ENCODE results near the gene CASZ1.

Gene CASZ1

DNA sequence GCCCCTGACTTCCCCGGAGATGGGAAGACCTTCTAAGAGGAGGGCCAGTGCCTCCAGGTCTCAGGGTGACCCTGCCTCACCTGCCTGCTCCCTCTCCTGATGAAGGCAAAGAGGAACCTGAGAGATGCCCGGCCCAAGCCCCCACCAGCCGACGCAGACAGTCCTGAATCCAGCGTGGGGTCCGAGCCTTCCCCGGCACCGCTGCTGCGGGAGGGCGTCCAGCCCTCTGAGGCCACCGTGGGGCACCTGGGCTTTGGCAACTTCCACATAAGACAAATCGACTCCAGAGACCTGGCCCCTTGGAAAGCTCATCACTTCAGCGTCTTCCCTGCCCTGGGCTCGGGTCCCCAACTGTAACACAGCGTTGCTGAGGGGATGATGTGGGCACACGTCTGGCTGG, 122.2 kb downstream of the CASZ1 start:
- no peak for DNase-seq (ENCODE audit: low spot score)
- no peak for FAIRE-seq

DNA sequence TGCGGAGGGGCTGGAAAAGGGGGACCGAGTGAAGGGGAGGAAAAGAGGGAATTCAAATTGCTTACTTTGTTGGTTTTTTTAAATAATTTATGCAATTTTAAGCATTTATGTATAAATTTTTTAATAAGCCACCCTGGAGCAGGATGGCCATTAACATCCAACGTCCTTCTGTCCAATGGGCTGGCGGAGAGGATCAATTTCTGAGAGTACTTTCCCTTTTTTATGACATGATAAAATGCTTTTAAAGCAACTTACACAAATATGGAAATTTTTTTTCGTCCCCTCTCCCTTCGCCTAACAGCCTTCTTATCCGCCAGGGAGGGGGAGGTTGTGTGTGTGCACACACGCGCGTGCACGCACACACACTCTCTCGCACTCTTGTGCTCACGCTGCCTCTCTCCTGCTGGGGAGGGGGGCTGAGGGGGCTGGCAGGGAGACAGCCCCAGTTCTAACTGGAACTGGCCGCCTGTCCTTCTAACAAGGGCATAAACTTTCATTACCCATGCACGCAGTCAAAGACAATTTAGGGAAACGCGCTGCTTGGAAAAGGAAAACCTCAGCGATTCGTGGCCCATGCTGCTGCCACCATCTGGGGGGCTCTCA, 123.2 kb downstream of the CASZ1 start:
- FAIRE-seq (no peak), DNase-seq (ENCODE audit: low spot score) (no peak)

DNA sequence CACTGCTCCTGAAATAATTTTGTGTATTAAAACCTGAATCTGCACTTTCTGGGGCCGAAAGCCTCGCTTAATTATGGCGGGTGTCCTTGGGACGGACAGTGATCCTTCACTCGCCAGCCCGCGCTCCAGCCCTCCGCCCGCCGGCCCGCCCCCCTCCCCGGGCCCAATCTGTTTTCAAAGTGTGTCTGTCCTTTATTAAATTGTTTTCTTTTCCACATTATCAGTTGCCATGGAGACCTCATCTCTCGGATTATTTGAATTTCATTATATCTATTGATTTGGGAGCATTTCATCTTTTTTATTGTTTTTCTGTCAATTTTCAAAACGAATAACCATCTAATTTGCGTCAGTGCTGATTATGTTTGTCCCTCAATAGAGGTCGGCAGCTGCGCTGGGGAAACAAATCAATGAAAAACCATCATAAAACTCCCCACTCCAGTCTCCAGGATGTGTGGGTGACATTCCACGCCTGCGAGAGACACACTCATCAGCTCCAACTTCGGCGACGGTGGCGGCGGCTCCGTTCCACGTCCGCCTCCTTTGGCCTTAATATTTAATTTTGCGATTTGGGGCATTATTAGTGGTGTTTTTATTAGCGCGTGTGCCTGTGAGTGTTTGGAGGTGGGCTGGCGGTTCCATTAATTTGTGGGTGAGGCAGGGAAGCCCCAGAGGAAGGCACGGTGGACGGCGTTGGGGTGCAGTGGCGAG, 123.9 kb downstream of the CASZ1 start:
- FAIRE-seq (no peak), DNase-seq (ENCODE audit: low spot score) (no peak)

DNA sequence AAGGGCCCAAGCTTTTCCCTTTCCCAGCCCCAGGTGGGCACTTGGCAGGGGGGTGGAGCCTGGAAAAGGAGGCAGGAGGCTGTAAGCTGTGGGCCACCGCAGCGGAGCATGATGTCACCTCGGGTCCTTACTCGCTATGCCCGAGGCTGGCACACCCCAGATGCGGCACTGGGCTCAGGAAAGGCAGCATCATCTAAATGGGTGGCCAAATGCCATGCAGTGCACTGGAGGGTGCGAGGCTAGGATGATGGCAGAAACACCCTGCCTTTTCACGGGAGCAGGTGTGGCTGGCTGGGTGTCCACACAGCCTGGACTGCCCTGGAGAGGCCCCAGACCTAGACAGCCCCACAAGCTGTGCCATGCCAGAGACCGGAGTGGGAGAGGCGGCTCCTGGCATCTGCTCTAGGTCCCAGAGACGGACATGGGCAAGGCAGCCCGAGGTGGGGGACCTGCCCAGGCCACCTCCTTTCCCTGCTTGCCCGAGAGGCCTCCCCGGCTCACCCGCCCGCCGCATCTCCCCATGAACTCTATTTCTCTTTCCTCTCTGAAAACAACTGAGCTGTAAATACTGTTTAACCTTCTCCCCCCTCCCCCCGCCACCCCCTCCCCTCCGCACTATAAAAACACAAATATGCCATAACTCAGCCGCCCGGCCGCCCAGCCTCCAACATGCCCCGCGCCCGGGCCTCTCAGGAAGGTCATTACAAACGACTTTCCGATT, 124.7 kb downstream of the CASZ1 start:
- DNase-seq (ENCODE audit: low spot score) (no peak), FAIRE-seq (no peak)

- DNase-seq (ENCODE audit: low spot score) (no peak), FAIRE-seq (no peak)
Observed at GRCh38 chr1:10671090-10671489, 125.4 kb downstream of the CASZ1 start.

DNA sequence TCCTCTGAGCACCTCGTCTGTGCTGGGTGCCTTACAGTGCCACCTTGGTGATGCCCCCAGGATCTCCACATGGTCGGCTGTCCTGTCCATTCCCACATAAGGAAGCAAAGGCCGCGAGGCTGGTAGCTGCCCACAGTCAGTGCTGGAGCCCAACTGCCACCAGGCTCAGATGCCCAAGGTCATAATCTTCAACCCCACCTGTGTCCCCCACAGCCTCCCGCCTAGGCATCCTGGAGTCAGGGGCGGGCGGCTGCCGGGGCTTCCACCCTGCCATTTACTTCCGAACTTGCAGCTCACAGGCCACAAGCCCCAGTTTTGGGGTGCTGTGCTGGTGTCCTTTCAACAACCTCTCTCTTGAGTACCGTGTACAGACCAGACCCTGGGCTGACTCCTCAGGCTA, 126.3 kb downstream of the CASZ1 start:
- FAIRE-seq (no peak), DNase-seq (ENCODE audit: low spot score) (no peak)

GRCh38 chr1:10669570-10669969, 126.9 kb downstream of the CASZ1 start:
- no peak for FAIRE-seq
- DNase-seq (ENCODE audit: low spot score) = no peak

- FAIRE-seq = no peak
- DNase-seq (ENCODE audit: low spot score) = no peak
Observed at GRCh38 chr1:10667861-10668761, 128.3 kb downstream of the CASZ1 start.

DNA sequence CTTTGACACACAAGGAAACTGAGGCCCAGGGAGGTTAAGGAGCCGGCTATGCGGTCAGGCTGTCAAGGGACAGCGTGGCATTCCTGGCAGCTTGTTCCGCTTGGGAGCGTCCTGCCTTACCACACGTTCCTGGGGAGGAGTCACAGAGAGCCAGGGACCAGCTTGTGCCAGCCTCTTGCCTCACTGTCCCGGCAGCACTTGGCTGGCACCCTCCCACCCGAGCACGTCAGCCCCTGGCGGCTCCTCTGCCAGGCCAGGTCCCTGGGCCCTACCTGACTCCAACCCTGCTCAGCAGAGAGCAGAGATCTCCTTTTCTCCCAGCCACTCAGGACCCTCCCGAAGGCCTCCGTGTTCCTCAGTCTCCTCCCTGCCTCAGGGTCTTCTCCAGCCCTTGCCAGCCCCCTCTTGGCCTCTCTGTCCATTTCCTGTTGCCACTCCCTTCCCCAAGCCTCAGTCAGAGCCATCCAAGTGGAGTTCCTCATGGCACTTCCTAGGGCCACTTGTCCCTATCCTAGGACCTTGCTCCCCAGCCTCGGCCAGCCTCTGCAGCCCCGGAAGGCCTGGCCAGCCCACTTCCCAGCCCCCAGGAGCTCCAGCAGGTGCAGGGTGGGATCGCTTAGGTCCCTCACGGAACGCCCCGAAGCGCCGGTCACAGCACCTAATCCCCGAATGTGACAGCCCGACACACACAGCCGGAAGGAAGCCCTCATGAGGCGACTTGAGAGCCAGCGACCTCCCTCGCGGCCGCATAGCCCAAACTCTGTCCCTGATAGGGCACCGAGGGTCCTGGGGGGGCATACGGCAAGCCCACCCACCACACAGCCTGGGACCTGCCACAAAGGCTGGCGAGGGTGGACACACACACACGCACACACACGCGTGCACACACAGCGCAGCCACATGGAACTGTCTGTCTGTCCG, 130.3 kb downstream of the CASZ1 start:
- peak; percentile 86 for FAIRE-seq

GRCh38 chr1:10665226-10665625, 131.2 kb downstream of the CASZ1 start:
- FAIRE-seq (no peak), DNase-seq (ENCODE audit: low spot score) (no peak)

More for the DNA sequence above, 130.3 kb downstream of the CASZ1 start:
- DNase-seq (ENCODE audit: low spot score) = peak; percentile 89

DNA sequence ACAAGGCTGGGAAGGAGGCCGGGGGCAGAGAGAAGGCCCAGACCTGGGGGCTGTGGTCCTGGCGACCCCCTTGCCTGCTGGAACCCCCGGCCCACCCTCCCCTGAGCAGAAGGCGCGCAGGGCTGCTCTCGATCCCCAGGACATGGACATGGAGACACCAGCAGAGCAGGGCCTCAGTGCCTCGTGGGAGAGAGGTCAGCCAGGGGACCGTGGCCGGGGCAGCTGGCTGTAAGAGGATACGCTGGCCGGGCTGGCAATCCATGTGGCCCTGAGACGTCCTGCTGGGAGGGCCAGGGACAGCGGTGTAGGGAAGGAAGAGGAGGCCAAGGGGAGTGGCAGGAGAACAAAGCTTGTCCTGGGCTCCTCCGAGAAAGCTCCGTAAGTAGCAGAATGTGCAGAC, 132.2 kb downstream of the CASZ1 start:
- FAIRE-seq (no peak), DNase-seq (ENCODE audit: low spot score) (no peak)

DNA sequence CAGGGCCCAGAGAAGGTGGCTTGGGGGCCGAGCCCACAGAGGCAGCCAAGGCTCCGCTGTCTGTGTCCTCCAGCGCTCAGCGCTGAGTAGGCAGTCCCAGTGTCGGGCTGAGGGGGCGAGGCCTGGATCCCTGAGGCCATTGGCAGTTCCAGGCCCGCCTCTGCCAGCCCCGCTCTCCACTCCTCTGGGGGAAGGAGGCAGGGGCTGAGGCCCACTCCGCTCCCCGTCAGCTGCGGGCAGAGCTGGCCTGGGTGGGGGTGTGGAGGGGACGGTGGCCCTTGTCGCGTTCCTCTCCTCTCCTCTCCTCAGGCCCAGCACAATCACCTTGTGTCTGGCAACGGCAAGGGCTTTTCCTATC, 132.8 kb downstream of the CASZ1 start:
- FAIRE-seq (no peak), DNase-seq (ENCODE audit: low spot score) (no peak)

DNA sequence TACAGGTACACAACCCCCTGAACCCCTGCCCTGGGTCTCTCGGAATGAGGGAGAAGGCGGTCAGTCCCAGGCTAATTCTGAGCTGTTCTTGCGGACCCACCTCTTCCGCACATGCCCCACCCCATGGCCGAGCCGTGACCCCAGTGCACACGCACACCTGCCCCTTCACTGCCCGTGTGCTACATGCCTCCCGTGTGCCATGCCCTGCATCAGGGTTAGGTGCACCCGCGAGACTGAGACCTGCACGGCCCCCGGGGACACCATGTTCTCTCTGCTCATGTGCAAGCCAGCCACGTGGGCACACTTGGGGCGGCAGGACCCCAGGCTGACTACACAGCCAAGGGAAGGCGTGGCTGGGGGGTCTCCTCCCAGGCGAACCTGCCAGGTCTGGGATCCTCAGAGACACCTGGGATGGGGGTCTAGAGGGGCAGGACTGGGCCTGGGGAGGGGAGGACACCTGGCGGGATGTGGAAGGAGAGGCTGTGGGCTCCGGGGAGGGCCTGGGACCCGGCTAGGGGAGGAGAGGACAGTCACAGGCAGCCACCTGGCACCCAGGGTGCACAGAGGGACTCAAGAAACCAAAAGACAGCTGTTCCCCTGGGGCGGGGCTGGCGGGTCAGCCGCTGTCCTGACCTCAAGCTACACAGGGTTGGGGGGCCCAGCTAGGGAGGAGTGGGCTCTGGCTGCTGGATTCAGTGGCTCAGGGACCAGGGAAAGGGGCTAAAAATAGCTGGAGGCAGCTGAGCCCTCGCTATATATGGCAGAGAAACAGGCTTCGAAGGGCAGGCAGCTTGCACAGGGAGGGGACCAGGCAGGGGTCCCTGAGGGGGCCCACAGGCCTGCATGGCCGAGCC, 133.4 kb downstream of the CASZ1 start:
- FAIRE-seq = no peak
- no peak for DNase-seq (ENCODE audit: low spot score)

DNA sequence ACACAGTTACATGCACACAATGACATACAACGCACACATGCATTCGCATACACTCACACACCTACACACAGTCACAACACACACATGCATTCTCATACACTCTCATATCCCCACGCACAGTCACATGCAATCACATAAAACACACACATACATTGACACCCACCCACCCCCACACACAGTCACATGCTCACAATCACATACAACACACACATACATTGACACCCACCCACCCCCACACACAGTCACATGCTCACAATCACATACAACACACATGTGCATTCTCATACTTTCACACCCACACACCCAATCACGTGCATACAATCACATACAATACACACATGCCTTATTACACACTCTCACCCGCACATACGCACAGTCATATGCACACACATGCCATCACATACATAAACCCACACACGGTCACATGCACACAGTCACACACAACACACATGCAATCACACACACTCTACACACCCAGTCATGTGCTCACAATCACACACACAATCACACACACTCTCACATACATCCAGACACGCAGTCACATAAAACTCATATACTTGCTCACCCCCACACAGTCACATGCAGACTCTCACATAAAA, 134.3 kb downstream of the CASZ1 start:
- FAIRE-seq = no peak
- DNase-seq (ENCODE audit: low spot score) = no peak

- DNase-seq (ENCODE audit: low spot score) (no peak), FAIRE-seq (no peak)
Observed at GRCh38 chr1:10661453-10661852, 135.0 kb downstream of the CASZ1 start.

- FAIRE-seq = no peak
Observed at GRCh38 chr1:10659646-10660540, 136.6 kb downstream of the CASZ1 start.

GRCh38 chr1:10659218-10659617, 137.2 kb downstream of the CASZ1 start:
- FAIRE-seq = no peak
- no peak for DNase-seq (ENCODE audit: low spot score)

More at GRCh38 chr1:10659646-10660540, 136.6 kb downstream of the CASZ1 start:
- no peak for DNase-seq (ENCODE audit: low spot score)

- FAIRE-seq = no peak
- no peak for DNase-seq (ENCODE audit: low spot score)
Observed at GRCh38 chr1:10658396-10659066, 137.9 kb downstream of the CASZ1 start.

All from RCC 7860 (cell line).